ENCODE data around the gene PEDS1.
A peak's percentile ranks its signal among the peaks of the same experiment; 100 is the strongest.
"Not testable (repeated sequence)": the region's sequence is repeated elsewhere in the genome, so short reads cannot be mapped to it uniquely, and the experiment has no call there.

PEDS1 gene

GRCh38 chr20:50135157-50135556 is 18.4 kb downstream of the PEDS1 start:
- DNase-seq = not testable (repeated sequence)

DNA sequence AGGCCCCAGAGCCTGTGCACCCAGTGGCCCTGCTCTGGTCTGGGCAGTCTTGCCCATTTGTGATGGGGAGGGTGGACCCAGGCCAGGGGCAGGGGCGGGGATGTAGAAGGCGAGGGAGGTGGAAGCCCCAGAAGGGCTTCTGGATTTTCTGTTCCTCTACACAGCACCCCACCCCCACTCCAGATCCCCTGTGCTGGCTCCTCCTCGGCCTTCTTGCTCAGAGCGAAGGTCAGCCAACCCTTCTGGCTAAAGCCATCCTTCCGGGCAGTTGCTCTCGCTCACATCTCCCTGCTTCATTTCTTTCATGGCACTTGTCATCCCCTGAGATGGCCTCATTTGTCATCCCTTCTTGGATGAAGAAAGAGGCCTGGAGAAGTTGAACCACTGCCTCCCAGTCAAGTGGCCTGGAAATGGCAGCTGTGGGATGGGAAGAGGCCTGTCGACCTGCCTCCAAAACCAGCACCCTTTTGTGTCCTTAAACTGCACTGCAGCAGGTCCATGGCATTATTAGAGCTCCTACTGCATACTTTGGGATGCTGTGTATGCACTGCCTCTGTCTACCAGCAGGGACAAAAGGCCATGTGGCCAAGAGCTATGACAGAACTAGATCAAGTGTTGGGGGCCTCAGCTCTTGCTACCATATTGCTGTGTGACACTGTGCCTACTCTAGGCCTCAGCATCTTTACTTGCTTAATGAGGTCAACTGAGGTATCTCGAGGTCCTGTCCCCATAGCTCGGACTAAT is 19.9 kb downstream of the PEDS1 start:
- DNase-seq = no peak

DNA sequence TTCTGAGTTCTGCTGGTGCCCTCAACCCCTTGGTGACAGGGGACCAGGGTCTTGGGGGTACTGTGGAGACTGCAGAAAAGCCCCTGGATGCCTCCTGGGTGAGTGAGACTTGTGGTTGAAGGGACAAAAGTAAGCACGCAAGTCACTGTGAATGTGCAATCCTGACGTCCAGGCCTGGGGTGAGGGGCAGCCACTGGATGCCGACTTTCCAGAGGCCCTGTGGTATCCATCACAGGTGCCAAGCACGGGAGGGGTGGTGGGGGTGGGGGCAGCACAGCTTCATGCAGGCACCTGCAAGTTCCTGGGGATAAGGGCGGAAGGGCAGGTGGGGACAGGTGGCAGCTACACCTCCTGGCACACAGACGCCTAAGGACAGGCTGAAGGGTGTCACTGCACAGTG is 20.5 kb downstream of the PEDS1 start:
- DNase-seq = no peak

DNA sequence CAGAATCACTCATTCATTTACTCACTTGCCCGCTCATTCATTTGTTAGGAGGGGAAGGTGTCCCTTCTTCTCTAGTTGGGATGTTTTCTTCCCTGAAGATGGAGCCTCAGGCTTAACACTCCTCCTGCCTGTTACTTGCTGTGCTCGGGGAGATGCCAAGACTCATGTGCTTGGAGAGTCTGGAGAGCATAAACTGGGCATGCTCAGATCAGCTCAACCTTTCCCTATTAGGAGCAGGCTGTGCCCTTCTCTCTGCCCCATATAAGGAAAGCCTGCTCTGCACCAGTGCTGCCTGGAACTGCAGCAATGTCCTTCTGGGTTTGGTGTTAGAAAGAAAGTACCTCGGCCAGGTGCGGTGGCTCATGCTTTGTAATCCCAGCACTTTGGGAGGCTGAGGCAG is 22.5 kb downstream of the PEDS1 start:
- DNase-seq = no peak

DNA sequence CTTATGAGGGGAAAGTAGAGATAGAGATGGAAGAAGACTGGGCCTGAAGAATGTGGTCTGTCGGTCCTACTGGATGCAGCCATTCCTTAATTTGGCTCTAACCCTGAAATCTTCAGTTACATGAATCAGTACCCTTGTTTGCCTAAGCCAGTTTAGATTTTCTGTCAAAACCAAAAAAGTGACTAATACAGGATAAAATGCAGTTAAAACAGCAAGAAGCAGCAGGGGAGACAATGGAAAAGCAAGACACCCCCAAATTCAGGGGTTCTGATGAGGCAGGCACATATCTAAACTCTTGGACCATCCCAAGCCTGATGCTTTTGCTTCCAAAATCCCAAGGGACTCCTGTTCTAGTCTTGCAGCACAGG is 23.2 kb downstream of the PEDS1 start:
- DNase-seq = no peak

DNA sequence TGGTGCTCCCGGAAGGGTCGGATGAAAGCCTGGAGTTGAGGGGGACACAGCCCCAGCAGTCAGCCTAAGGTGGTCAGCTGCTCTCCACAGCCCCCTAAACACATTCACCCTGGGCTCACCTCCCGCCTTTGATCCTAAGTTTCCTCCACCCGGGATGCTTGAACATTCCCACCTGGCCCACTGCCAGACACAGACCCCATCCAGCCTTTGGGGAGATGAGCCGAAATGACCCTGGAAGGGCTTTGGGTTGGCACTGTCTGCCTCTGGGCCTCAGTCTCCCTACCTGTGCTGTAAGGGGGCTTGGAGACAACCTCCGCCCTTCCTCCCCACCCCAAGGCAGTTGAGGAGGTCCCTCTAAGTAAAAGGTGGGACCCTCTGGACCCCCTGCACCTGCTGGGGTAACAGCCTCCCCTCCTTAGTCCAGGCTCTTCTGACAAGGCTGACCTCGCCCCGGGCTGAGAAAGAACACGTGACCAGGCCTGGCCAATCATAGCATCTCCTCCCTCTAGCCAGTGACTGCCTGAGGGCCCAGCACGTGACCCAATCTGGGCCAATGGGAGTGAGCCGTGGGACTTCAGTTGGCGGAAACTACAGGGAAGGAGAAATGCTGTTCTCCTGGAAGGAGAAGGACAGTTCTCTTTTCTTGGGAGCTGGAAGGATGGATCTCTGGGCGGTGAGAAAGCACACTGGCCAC is 23.7 kb downstream of the PEDS1 start:
- DNase-seq = no peak

- DNase-seq = no peak
These were observed 25.0 kb downstream of the PEDS1 start for GRCh38 chr20:50128520-50128905.

GRCh38 chr20:50127587-50128519 is 25.7 kb downstream of the PEDS1 start:
- DNase-seq = no peak

DNA sequence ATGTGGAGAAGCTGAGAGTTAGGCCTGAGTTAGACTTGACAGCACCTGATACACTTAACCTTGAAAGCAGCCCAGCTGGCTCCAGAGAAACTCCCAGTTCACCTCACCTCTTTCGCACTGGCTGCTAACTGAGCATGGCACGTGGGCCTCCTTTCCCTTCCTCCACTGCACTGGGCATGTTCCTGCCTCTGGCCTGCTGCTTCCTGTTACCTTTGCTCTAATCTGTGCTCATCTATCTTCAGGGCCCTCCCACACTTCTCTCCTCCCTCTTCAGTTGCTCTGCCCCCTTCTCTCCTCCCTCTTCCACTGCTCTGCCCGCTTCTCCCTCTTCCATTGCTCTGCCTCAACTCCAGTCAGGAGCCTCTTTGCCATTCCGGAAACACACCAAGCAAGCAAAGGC is 26.9 kb downstream of the PEDS1 start:
- DNase-seq = peak in 2 of 4 experiments; percentile 25 to 36

- no peak for DNase-seq
These were observed 28.2 kb downstream of the PEDS1 start for GRCh38 chr20:50125279-50125678.

GRCh38 chr20:50124496-50124895 is 29.0 kb downstream of the PEDS1 start:
- no peak for DNase-seq

DNA sequence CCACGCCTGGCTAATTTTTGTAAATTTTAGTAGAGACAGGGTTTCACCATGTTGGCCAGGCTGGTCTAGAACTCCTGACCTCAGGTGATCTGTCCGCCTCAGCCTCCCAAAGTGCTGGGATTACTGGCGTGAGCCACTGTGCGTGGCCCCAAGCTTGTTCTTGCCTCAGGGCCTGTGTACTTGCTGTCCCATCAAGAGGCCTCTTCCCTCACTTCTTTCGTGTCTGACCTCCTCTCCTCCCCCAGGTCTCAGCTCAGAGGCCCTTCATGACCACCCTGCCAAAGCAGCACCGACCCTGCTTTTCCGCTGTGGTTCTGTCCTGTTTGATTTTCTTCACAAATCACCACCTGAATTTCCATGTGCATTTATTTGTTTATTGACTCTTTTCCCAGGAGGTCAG is 30.1 kb downstream of the PEDS1 start:
- no peak for DNase-seq

DNA sequence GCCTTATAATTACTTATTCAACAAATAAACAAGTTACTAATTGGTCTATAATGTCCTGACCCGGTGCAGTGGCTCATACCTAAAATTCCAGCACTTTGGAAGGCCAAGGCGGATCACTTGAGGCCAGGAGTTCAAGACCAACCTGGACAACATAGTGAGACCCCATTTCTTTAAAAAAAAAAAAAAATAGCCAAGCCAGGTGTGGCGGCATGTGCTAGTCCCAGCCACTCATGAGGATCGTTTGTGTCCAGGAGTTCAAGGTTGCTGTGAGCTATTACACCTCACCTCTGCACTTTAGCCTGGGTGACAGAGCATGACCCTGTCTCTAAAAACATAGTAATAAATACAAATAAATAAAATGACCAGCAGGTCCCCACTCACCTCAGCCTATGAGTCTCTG is 30.8 kb downstream of the PEDS1 start:
- no peak for DNase-seq

DNA sequence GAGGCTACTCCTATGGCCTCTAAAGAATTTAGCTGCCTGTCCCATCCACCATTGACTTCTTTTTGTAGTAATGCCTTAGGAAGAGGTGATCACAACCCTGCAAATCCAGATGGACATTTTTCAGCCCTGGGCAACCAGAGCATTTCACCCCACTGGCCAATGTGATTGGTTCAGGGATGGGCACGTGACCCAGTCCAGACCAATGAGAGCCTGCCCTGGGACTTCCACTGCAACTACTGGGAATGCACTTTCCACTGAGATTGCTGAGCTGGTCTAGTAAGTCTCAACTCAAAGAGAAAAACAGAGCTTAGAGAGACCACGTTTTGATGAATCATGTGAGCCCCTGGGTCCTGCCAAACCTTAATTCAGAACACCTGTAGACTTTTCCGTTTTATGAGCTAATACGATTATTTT is 31.7 kb downstream of the PEDS1 start:
- DNase-seq = peak in 1 of 4 experiments; percentile 23

- peak; percentile 65 to 79 (median 79) for DNase-seq
These were observed 32.4 kb downstream of the PEDS1 start for GRCh38 chr20:50120935-50121693.

GRCh38 chr20:50118203-50118602 is 35.3 kb downstream of the PEDS1 start:
- no peak for DNase-seq

GRCh38 chr20:50116368-50116999 is 37.0 kb downstream of the PEDS1 start:
- DNase-seq = peak in 1 of 4 experiments; percentile 21

DNA sequence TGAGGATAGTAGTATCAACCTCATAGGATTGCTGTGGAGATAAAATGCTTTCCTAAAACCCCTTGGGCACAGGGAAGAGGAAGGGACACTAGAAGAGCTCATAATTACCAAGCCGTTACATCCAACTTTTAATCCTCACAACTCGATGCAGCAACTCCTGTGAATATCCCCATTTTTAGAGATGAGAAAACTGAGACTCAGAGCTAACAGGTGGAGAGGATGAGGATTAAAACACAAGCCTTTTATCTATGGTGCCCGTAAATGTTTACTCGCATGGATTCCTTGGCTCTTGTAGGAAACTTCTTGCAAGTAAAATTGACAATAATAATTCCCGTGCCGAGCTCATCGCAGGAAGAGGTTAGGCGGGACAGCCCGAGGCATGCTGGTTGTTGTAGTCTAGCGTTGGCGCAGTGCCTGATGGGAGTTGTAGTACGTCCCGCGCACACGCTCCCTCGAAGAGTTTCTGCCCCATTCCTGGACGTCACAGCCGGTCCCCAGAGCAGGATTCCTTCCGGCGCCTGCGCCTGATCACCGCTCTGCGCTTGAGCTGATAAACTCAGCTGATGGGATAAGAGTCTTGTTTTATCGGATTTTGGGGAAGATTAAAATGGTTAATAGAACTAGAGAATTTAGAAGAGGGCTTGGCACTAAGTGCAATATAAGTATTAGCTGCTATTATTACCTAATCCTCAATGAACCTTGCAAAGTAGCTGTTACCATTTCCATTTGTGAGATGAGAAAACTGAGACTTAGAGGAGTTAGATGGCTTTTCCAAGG is 37.7 kb downstream of the PEDS1 start:
- peak; percentile 95 to 97 (median 96) for DNase-seq

DNA sequence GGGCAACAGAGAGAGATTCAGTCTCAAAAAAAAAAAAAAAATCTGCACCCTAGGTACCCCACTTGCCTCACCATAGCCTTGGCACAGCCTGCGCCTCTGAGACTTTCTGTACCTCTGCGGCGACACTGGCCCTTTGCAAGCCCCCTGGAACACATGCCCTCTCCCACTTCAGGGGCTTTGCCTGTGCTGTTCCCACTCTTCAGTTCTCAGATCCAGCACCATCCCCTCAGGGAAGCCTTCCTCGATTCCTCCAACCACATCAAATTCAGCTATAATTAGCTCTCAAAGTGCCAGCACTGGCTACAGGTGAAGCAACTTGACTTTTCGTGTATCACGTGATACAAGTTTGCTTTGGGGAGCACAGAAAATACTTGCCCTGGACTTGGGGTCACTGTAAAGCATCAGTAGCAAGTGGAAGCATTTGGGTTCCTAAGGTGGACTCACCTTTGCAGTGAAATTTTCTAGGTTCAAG is 38.4 kb downstream of the PEDS1 start:
- no peak for DNase-seq

- no peak for DNase-seq
These were observed 39.9 kb downstream of the PEDS1 start for GRCh38 chr20:50113420-50114224.
